ENCODE results near the gene TACR1. TPM values are rescaled to one million over a fixed set of nuclear protein-coding genes. Genes with fewer than 3 reads are reported as not detected.

TACR1 gene
- total RNA-seq, 2 donors from 2014 or later: 2.7 to 4.2 TPM

DNA sequence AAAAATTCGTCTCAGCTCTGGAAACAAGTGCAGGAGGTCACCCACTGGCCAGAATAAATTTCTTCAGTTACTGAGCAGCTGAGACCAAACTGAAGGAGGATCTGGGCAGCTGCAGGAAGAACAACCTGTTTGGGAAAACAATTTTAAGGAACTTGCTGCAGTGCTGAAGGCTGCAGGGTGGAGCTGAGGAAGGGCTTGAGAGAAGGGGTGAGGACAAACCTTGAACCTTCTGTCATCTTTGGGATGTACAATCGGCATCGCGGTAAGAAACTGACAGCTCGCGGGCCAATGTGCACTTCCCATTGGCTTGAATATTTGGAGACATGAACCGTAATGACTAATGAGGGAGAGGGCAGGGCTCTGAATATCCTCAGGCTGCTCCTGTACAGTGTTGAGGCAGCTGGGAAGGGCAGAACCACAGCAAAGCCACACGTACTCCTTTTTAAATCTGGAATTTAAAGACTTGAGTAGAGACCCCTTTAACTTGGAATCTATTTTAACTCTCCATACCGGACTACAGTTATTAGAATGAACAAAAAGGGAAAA is 90.3 kb downstream of the TACR1 start:
- no peaks in the 10 kb centered on the region for H3K27me3 ChIP-seq (replicated peaks; ENCODE audit: insufficient read depth)
- TF ChIP-seq, protein P1, sequence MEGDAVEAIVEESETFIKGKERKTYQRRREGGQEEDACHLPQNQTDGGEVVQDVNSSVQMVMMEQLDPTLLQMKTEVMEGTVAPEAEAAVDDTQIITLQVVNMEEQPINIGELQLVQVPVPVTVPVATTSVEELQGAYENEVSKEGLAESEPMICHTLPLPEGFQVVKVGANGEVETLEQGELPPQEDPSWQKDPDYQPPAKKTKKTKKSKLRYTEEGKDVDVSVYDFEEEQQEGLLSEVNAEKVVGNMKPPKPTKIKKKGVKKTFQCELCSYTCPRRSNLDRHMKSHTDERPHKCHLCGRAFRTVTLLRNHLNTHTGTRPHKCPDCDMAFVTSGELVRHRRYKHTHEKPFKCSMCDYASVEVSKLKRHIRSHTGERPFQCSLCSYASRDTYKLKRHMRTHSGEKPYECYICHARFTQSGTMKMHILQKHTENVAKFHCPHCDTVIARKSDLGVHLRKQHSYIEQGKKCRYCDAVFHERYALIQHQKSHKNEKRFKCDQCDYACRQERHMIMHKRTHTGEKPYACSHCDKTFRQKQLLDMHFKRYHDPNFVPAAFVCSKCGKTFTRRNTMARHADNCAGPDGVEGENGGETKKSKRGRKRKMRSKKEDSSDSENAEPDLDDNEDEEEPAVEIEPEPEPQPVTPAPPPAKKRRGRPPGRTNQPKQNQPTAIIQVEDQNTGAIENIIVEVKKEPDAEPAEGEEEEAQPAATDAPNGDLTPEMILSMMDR (IDR thresholded peaks at IDR 0.05): no peak
- no peak for TF ChIP-seq POLR2A (IDR thresholded peaks at IDR 0.05)
- TF ChIP-seq POLR2AphosphoS5 (IDR thresholded peaks at IDR 0.05): no peak
- WGBS: 64% methylated on average over 9 of the region's 9 CpGs
- H3K36me3 ChIP-seq: no peaks in the 10 kb centered on the region
- no peak for DNase-seq (ENCODE audit: low spot score)
- H3K4me3 ChIP-seq: no peak overlapping the region
- no peaks in the 10 kb centered on the region for H3K9me3 ChIP-seq
- intact Hi-C loops (cut with DNase I): no loop called here
- no peaks in the 10 kb centered on the region for H3K4me1 ChIP-seq (replicated peaks)
- no peak overlapping the region for H3K27ac ChIP-seq

DNA sequence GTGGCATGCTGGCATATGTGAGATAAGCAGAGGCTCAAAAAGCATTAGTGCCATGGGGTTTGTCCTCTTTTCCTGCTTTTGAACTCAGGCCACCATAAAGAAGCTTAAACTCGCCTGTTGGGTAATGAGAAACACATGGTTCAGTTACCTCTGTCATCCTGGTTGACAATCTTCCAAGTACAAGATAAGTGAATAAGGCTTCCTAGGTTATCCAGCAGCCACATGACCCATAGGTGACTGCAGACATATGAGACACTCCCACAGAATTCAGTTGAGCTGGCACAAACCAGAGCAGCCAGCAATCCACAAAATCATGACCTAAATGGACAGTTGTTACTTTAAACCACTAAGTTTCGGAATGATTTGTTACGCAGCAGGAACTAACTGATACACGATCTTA is 97.3 kb downstream of the TACR1 start:
- intact Hi-C loops (cut with DNase I): no loop called here
- no peaks in the 10 kb centered on the region for H3K9me3 ChIP-seq
- no peak overlapping the region for H3K27ac ChIP-seq
- H3K36me3 ChIP-seq: no peaks in the 10 kb centered on the region
- DNase-seq (ENCODE audit: low spot score): no peak
- 94% methylated on average over 4 of the region's 4 CpGs for WGBS
- no peak for TF ChIP-seq POLR2A (IDR thresholded peaks at IDR 0.05)
- H3K4me3 ChIP-seq: no peak overlapping the region
- no peaks in the 10 kb centered on the region for H3K27me3 ChIP-seq (replicated peaks; ENCODE audit: insufficient read depth)
- H3K4me1 ChIP-seq (replicated peaks): no peaks in the 10 kb centered on the region

DNA sequence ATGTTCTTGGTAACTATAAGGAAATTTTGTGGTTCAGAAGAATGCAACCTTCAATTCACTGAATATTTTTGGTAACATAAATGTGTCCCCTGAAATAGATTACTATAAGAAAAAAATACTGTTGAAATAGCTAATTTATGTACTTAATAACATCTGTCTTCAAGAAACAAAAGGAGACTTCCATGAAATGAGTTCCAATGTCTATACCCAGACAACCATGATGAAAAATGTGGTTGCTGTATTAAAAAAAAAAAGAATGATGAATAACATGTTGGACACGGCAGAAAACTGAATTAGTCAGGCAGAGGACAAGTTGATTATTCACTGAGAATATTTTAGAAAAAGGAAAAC is 98.5 kb downstream of the TACR1 start:
- TF ChIP-seq, protein P1 (IDR thresholded peaks at IDR 0.05): no peak
- TF ChIP-seq POLR2A (IDR thresholded peaks at IDR 0.05) (no peak), POLR2AphosphoS5 (IDR thresholded peaks at IDR 0.05) (no peak)
- H3K4me3 ChIP-seq: no peak overlapping the region
- intact Hi-C loops (cut with DNase I): no loop called here
- 53% methylated on average over 1 of the region's 1 CpG for WGBS
- DNase-seq (ENCODE audit: low spot score): no peak
- H3K36me3 ChIP-seq: no peaks in the 10 kb centered on the region
- no peaks in the 10 kb centered on the region for H3K27me3 ChIP-seq (replicated peaks; ENCODE audit: insufficient read depth)
- no peaks in the 10 kb centered on the region for H3K9me3 ChIP-seq
- H3K27ac ChIP-seq: no peak overlapping the region
- no peaks in the 10 kb centered on the region for H3K4me1 ChIP-seq (replicated peaks)

DNA sequence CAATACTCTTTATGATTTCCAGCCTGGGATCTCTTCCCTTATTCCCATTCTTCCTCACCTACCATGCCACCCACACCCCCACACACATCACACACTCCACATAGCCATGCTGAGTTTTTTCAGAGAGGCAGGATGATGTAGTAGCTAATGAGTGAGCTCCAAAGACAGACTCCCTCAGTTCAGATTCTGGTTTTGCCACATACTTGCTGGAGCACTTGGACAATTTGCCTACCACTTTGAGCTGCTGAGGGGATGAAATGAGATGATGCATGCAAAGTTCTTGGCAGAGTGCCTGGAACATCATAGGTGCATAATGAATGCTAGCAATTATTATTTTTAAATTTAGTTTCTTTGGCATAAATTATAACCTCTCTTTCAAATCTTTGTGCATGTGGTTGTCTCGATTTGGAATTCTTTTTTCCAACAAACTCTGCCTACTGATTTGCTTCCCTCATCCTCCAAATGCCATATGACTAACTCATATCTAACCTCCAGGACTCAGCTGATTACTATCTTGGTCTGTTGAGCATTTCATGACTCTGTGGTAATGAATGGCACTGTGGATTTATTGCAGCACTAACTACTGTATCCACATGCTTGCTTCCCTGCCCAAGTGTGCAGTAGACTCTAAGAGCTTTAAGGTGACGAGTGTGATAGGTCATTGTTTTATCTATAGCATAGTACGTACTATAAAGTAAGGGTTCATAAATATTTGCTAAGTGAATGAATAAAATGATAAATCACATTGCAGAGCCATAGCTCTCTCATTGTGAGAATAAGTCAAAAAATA is 99.1 kb downstream of the TACR1 start:
- H3K9me3 ChIP-seq: no peaks in the 10 kb centered on the region
- intact Hi-C loops (cut with DNase I): no loop called here
- 56% methylated on average over 3 of the region's 3 CpGs for WGBS
- no peaks in the 10 kb centered on the region for H3K27me3 ChIP-seq (replicated peaks; ENCODE audit: insufficient read depth)
- H3K36me3 ChIP-seq: no peaks in the 10 kb centered on the region
- no peak overlapping the region for H3K27ac ChIP-seq
- no peak for TF ChIP-seq POLR2A (IDR thresholded peaks at IDR 0.05)
- TF ChIP-seq, protein P1 (IDR thresholded peaks at IDR 0.05): no peak
- H3K4me1 ChIP-seq (replicated peaks): no peaks in the 10 kb centered on the region
- H3K4me3 ChIP-seq: no peak overlapping the region
- DNase-seq (ENCODE audit: low spot score): no peak

DNA sequence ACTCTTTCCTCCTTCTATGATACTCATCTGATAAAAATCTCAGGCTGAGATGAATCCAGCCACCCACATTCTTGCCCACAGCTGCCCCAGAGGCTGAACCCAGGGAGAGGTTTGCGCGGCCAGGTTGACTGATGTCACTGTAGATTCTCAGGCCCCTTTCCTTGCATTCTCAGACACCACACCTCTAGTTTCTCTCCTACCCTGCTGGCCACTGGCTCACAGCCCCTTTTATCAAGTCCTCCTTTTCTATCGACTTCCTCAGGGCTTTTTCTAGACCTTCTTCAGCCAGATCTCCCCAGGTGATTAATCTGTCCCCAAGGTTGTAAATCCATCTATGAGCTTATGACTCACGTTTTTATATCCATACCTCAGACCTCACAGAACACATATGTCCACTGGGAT is 99.8 kb downstream of the TACR1 start:
- DNase-seq (ENCODE audit: low spot score): no peak
- no peaks in the 10 kb centered on the region for H3K36me3 ChIP-seq
- H3K27me3 ChIP-seq (replicated peaks; ENCODE audit: insufficient read depth): no peaks in the 10 kb centered on the region
- TF ChIP-seq, protein P1 (IDR thresholded peaks at IDR 0.05): no peak
- TF ChIP-seq POLR2A (IDR thresholded peaks at IDR 0.05) (no peak), POLR2AphosphoS5 (IDR thresholded peaks at IDR 0.05) (no peak)
- H3K4me3 ChIP-seq: no peak overlapping the region
- H3K27ac ChIP-seq: no peak overlapping the region
- 51% methylated on average over 4 of the region's 4 CpGs for WGBS
- intact Hi-C loops (cut with DNase I): no loop called here
- H3K4me1 ChIP-seq (replicated peaks): no peaks in the 10 kb centered on the region
- no peaks in the 10 kb centered on the region for H3K9me3 ChIP-seq
